Activated naive CD8-positive, alpha-beta T cell treated with anti-CD3 and anti-CD28 coated beads, Interleukin-2, amount 10 ng/mL, durations not matched to agents 7 days and 5 days (primary cell): Measurements from ENCODE around the gene KCNJ4. TPM values are rescaled to one million over a fixed set of nuclear protein-coding genes. Genes with fewer than 3 reads are reported as not detected.
"Not testable (repeated sequence)": the region's sequence is repeated elsewhere in the genome, so short reads cannot be mapped to it uniquely, and the experiment has no call there.

Experiments
- ATAC-seq: fragments of 150-1000 bp; cut with Tn5 transposase; one replicate; pipeline ENCODE4 v1.10.0; 2021; ENCODE audit warnings: low read depth, moderate library complexity
- POLR2A ChIA-PET: fragments of 350-600 bp; sonication (Branson Sonifier 250); formaldehyde crosslinking; loops from one replicate; lab custom pipeline; 2021; ENCODE audit warnings: antibody characterized with exemption; lab: Charles Lee
- DNase-seq: peaks from one replicate; pipeline ENCODE4 v3.0.0; 2021
- H3K27ac Mint-ChIP-seq: one replicate; pipeline ENCODE4 v1.8.0; 2022; ENCODE audit warnings: mild to moderate bottlenecking, mixed read lengths
- H3K27me3 Mint-ChIP-seq: one replicate; pipeline ENCODE4 v1.8.0; 2022; ENCODE audit warnings: mild to moderate bottlenecking, moderate library complexity, mixed read lengths
- H3K36me3 Mint-ChIP-seq: one replicate; pipeline ENCODE4 v1.8.0; 2021; ENCODE audit warnings: mild to moderate bottlenecking, mixed read lengths
- H3K4me1 Mint-ChIP-seq: one replicate; pipeline ENCODE4 v1.8.0; 2021; ENCODE audit warnings: mixed read lengths
- H3K4me3 Mint-ChIP-seq: one replicate; pipeline ENCODE4 v1.8.0; 2022; ENCODE audit warnings: mild to moderate bottlenecking, moderate library complexity, mixed read lengths
- H3K9me3 Mint-ChIP-seq: one replicate; pipeline ENCODE4 v1.8.0; 2021; ENCODE audit warnings: mixed read lengths
- total RNA-seq, 2 experiments: library from RNA; stranded (reverse); gene quantifications; one replicate each; pipeline ENCODE4 v1.2.3, GENCODE V29; 2021

KCNJ4 gene
- total RNA-seq, 2 experiments from 2014 or later = not detected

DNA sequence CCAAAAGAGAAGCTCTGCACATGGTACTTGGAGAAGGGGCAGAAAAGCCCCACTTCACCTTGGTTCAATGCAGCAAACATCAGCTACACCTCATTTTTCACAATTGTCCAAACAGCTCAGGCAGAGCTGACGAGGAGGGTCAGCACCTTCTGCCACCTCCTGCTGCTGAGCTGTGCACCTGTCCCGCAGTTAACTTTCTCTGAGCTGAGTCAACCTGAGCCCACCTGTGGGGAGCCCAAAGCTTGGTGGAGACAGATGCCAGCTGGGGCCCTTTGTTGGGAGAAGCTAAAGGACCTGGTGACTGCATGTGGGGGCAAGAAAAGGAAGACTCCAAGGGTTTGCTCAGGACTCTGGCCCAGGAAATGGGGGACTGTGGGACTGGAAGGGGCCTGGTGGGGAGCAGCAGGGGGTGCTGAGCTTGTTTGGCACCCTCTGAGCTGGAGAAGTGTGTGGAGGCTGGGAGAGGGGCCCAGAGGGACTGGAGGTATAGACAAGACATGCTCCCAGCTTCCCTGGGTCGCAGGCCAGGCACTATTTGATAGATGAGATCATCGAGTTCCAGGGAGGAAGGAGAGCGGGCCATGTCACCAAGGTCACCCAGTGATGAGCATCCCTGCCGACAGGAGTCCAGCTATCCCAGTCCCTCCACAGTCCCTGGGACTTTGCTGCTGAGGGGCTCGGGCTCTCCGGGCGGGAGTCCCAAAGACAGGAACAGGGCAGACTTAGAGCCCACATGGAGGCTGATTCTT, 53.5 kb downstream of the KCNJ4 start:
- Mint-ChIP-seq H3K36me3 (no peaks in the 10 kb centered on the region), H3K9me3 (no peaks in the 10 kb centered on the region), H3K27me3 (peaks cover 35% of the 10 kb centered on the region), H3K4me3 (no peak overlapping the region), H3K27ac (no peak overlapping the region), H3K4me1 (peaks cover 10% of the 10 kb centered on the region)
- ATAC-seq (no peak), DNase-seq (no peak)
- POLR2A ChIA-PET = interaction anchor here (0.6 kb wide), 1 partner anchor 96 kb away, joined by 5 read pairs; no protein-coding TSS in a partner anchor

DNA sequence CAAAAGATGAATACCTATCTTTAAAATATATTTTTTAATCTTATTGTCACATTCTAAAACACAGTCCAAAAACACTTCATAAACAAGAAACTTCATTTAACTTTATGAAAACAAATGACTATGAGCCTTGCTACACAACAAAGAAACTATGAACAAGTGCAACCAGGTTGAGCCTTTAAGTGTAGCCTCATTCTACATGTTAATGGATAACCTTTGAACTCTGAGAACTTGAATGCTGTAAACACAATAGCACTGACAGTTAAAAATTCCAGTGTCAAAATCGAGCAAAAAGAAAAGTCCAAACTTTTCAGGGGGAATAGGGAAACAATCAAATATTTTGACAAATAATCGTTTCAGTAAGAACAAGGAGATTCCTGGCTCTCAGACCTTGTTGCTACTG, 54.7 kb downstream of the KCNJ4 start:
- peaks cover 21% of the 10 kb centered on the region for H3K4me1 Mint-ChIP-seq
- H3K4me3 Mint-ChIP-seq, H3K9me3 Mint-ChIP-seq, H3K36me3 Mint-ChIP-seq, POLR2A ChIA-PET, DNase-seq, ATAC-seq, H3K27ac Mint-ChIP-seq: not testable (repeated sequence)
- H3K27me3 Mint-ChIP-seq = peaks cover 34% of the 10 kb centered on the region

DNA sequence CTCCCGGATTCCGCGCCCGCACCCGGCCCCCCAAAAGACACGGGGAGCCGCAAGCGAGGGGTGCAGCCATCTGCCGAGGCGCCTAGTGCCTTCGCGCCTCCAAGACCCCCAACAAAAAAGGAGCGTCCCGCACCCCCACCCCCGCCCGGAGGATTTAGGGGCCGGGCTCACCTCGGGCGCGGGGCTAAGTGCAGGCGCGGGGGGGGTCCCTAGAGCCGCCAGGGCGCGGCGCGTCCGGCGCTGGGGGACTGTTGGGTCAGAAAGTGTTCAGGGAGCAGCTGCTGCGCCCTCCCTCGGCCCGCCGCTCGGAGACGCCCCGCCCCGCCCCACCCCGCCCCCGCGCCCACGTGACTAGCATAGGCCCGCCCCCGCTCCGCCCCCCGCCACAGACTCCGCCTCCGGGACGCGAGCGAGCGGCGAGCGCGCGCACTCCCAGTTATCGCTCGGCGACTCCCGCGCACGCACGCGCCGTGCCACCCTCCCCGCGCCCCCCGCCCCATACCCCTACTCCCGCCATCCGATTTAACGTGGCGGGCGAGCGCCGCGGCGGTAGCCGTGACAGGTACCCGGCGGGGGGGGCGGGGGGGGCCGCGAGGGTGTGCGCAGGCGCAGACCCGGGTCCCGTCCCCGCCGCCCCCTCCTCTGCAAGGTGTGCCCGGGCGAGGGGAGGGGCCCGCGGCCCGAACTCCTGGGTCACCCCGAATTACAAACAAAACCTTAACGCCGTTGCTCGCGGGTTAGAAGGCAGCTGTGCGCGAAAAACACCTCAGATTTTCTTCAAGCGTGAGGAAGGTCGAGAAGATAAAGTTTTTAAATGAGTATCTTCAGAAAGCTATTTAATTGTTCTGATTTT, 56.2 kb downstream of the KCNJ4 start:
- peak; percentile 66 for ATAC-seq
- H3K27me3 Mint-ChIP-seq = peaks cover 34% of the 10 kb centered on the region
- no peaks in the 10 kb centered on the region for H3K36me3 Mint-ChIP-seq
- peak; percentile 89 for DNase-seq
- no peaks in the 10 kb centered on the region for H3K9me3 Mint-ChIP-seq
- POLR2A ChIA-PET = interaction anchor here (0.7 to 1.7 kb wide), 6 partner anchors 14 to 427 kb away, joined by 3 to 7 read pairs (median 3); partner anchors contain the start of genes DMC1 and JOSD1
- H3K27ac Mint-ChIP-seq = peak overlapping the region; percentile 68
- H3K4me3 Mint-ChIP-seq = peak overlapping the region; percentile 83
- peaks cover 28% of the 10 kb centered on the region for H3K4me1 Mint-ChIP-seq

DNA sequence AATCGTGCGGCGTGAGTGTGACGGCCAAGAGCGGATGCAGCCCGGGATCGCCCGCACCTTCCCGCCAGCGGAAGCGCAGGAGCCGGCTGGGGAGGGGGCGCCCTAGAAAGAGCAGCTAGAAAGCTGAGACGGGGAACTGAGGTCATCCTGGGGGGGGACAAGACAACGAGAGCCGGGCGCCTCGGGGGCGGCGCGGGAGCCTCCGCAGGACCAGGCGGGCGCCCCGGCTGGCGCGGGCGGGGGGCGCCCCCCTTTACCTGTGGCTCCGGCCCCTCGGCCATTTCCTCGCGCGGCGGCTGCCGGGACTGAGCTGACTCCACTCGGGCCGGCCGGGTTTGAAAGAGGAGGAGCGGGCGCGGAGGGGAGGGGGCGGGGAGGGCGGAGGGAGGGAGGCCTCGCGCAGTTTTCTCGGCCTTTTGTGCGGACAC, 56.8 kb downstream of the KCNJ4 start:
- POLR2A ChIA-PET = interaction anchor here (0.9 to 1.7 kb wide), 3 partner anchors 133 to 197 kb away, joined by 3 to 7 read pairs (median 3); partner anchors contain the start of gene DMC1
- H3K9me3 Mint-ChIP-seq, H3K36me3 Mint-ChIP-seq: not testable (repeated sequence)
- H3K4me1 Mint-ChIP-seq = peaks cover 34% of the 10 kb centered on the region
- H3K27me3 Mint-ChIP-seq = peaks cover 33% of the 10 kb centered on the region
- H3K4me3 Mint-ChIP-seq = peak overlapping the region; percentile 81
- DNase-seq = peak; percentile 66
- ATAC-seq = peak; percentile 51
- peak overlapping the region; percentile 79 for H3K27ac Mint-ChIP-seq

DNA sequence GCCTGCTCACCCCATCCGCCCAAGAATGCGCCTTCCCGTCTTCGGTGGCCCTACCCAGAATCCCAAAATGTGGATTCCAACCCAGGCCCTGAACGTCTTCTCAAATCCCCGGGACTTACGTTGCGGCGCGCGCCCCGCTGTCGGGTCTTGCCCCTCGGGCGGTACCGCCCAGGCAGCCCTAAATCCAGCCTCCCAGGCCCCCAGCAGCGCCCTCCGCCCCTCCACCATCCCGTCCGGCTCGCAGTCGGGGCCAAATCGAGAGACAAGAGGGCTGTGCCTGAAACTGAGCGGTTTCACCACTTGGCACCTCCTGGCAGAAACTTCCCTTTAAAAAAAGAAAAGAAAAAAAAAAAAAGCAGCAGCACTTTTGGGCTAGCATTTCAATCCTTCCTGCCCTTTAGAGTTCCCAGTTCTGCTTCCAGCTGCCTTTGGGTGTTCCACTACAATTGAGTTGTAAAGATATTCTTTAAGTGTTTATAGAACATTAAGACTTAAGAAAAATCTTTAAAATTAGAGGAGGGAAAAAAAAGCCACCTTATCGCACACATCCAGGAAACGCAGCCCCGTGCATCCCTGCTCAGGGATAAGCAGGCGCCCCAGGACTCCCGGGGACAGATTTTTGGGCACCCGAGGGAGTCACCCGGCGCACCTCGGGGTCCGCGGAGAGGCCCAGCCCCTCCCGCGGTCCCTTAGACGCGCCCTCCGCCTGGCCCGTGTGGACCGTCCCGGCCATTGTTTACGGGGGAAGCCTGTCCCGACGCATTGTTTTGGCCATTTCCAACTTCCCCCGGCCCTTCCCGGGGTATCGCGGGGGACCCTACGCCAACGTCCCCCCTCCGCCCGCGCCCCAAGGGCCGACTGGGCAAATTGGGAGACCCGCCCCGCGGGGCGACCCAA, 57.6 kb downstream of the KCNJ4 start:
- POLR2A ChIA-PET = interaction anchor here (0.6 to 1.0 kb wide), 3 partner anchors 86 to 196 kb away, joined by 3 read pairs; no protein-coding TSS in a partner anchor
- no peak overlapping the region for H3K27ac Mint-ChIP-seq

DNA sequence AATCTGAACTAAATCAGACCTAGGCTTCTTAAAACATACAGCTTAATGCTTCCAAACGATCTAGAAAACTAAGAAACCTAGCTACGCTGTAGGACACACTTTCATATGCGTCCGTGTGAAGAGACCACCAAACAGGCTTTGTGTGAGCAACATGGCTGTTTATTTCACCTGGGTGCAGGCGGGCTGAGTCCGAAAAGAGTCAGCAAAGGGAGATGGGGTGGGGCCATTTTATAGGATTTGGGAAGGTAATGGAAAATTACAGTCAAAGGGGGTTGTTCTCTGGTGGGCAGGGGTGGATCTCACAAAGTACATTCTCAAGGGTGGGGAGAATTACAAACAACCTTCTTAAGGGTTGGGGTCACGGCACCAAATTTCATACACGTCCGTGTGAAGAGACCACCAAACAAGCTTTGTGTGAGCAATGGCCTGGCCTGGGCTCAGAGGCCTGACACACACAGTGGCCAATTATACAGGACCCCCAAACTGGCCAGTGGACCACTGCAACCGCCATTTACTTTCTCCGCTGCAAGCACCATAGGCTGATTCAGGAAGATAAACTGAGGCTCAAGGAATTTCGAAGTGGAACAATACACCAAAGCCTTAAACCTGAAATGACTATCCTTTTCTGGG, 58.4 kb downstream of the KCNJ4 start:
- not testable (repeated sequence) for DNase-seq, H3K36me3 Mint-ChIP-seq, H3K27ac Mint-ChIP-seq, ATAC-seq, H3K9me3 Mint-ChIP-seq
- POLR2A ChIA-PET = interaction anchor here (0.6 kb wide), 1 partner anchor 85 kb away, joined by 3 read pairs; no protein-coding TSS in a partner anchor
- H3K27me3 Mint-ChIP-seq = peaks cover 21% of the 10 kb centered on the region
- H3K4me1 Mint-ChIP-seq = peaks cover 39% of the 10 kb centered on the region
- H3K4me3 Mint-ChIP-seq = peak overlapping the region; percentile 65

More for the DNA sequence above, 57.6 kb downstream of the KCNJ4 start:
- Mint-ChIP-seq H3K4me3 (peak overlapping the region; percentile 61), H3K4me1 (peaks cover 39% of the 10 kb centered on the region), H3K9me3 (no peaks in the 10 kb centered on the region), H3K36me3 (no peaks in the 10 kb centered on the region), H3K27me3 (peaks cover 28% of the 10 kb centered on the region)
- ATAC-seq (no peak), DNase-seq (peak; percentile 45)

DNA sequence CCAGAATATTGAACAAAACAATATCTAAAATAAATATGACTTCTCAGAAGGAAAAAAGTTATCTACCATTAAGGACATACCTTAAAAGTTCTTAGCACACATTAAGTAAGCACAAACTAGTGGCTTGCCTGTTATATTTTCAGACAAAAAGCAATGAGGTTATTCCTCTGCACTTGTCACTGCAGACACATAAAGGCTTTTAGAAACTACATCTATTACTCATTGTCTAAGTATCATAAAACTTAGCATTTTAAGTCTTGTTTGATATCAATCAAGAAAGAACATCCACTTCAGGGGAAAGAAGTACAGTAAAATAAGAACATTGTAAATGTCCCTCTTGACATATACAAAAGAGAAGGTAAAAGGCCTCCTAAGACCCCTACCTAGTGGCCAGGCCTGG, 59.1 kb downstream of the KCNJ4 start:
- DNase-seq, H3K36me3 Mint-ChIP-seq, POLR2A ChIA-PET, H3K9me3 Mint-ChIP-seq, H3K27ac Mint-ChIP-seq, ATAC-seq: not testable (repeated sequence)
- peak overlapping the region; percentile 65 for H3K4me3 Mint-ChIP-seq
- H3K27me3 Mint-ChIP-seq = peaks cover 16% of the 10 kb centered on the region
- peaks cover 39% of the 10 kb centered on the region for H3K4me1 Mint-ChIP-seq

DNA sequence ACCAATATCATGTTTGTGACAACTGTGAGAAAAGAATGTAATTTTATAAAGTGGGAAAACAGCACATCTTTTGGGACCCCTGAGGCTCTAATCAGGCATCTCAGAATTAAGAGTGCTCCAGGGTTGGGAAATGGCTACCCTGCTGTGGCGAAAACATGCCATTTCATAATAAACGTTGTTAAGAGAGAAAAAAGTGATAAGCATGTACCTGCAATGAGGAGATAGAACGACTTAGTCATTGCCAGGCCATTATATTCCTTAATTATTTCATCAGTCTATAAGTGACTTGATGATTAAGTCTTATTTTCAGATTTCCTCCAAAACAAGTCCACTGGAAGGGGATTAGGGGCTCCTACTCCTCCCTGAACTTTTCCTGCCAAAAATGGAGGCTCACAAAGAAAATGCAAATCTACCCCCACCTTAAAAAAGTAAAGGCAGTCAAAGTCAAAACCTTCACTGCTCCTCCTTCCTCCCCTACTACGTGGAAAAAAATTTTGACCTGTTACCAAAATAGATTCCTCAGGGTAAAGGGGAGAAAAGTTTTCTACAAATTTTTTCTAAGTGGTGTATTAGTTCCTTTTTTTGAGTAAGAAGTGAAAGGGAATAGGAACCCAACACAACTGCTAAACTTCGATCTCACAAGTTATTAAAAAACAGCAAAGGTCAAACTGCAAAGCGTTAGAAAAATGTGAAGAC, 59.9 kb downstream of the KCNJ4 start:
- H3K36me3 Mint-ChIP-seq, ATAC-seq, H3K27ac Mint-ChIP-seq, H3K4me3 Mint-ChIP-seq, H3K27me3 Mint-ChIP-seq, DNase-seq, POLR2A ChIA-PET, H3K9me3 Mint-ChIP-seq: not testable (repeated sequence)
- H3K4me1 Mint-ChIP-seq = peaks cover 40% of the 10 kb centered on the region

DNA sequence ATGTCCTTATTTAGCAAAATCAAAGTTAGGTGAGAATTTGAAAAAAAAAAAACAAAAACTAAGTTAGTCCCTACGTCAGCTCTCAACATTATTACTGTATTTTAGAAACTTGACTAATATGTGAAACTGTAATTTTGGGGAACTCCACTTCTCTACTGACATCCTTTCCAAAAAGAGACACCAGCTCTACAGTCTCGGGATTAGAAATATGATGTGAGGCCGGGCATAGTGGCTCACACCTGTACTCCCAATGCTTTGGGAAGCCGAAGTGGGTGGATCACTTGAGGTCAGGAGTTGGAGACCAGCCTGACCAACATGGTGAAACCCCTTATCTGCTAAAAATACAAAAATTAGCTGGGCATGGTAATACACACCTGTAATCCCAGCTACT, 65.6 kb downstream of the KCNJ4 start:
- H3K36me3 Mint-ChIP-seq, H3K27me3 Mint-ChIP-seq, H3K9me3 Mint-ChIP-seq, H3K4me3 Mint-ChIP-seq, ATAC-seq, H3K27ac Mint-ChIP-seq, POLR2A ChIA-PET, DNase-seq: not testable (repeated sequence)
- H3K4me1 Mint-ChIP-seq = peaks cover 22% of the 10 kb centered on the region

DNA sequence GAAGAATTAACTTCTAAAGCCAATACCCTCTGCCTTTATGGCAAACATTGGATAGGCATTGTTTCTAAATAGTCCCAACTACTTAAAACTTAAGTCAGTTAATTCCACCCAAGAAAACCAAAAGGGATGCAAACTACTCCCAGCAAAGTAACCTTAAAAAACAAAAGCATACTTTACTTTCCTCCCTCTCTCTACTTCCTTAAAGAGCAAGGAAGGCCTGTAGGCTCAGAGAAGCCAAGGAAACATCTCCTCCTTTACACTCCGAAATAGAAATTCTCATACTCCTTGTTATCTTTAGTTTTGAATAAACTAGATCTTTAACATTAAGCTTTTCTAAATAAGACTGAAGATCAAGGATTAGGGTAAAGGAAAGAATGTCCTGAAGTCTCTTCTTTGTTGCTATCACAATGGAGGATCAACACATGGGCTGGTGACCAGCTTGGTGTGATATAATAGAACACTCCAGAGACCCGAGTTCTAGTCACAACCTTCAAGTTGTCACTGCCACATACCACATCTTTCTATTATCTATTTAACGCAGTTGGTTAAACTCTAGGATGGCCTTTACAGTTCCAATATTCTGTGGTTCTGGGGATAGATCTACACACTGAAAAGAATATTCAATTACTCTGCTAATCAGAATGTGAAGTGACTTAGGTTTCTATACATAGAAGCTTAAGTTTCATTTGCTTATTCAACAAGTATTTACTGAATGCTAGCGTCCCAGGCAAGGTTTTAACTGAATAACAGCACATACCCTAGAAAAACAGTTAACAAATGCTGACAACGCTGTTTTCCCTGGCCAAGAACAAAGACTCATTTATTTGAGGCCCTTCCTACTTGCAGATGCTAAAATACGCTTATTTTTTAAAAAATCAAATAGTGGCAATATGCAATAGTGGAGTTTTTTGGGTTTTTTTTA, 66.2 kb downstream of the KCNJ4 start:
- H3K9me3 Mint-ChIP-seq, H3K4me3 Mint-ChIP-seq, H3K36me3 Mint-ChIP-seq, H3K27me3 Mint-ChIP-seq, DNase-seq, POLR2A ChIA-PET, ATAC-seq, H3K27ac Mint-ChIP-seq: not testable (repeated sequence)
- peaks cover 17% of the 10 kb centered on the region for H3K4me1 Mint-ChIP-seq

DNA sequence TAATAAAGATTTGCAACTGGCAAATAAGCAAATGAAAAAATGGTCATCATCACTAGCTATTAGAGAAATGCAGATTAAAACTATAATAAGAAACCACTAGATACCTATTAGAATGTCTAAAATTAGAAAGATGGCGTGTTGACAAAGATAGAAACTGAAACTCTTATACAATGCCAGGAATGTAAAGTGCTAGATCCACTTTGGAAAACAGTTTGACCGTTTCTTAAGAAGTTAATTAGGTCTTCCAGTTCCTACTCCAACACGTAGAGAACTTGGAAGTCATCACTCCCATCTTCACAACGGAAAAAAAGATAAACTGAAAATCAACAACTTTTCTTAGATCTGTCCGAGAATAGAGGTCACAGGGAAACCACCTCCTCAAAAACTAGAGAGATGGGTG, 68.1 kb downstream of the KCNJ4 start:
- H3K36me3 Mint-ChIP-seq, DNase-seq, H3K27me3 Mint-ChIP-seq, H3K9me3 Mint-ChIP-seq, ATAC-seq, H3K4me3 Mint-ChIP-seq, H3K4me1 Mint-ChIP-seq, H3K27ac Mint-ChIP-seq, POLR2A ChIA-PET: not testable (repeated sequence)
